Natural killer cell treated with Interleukin-12 subunit alpha and Interleukin-12 subunit beta and Interleukin-15 and Interleukin-18, amount 100 ng/mL, for 72 hours (primary cell): ENCODE measurements around the gene CTDNEP1. TPM values are rescaled to one million over a fixed set of nuclear protein-coding genes. Genes with fewer than 3 reads are reported as not detected.

Source experiments
- ATAC-seq, 2 donors: fragments of 150-1000 bp; cut with Tn5 transposase in 1 of 2; sonication (Bioruptor Pico), chemical (Tn5 transposase) in 1 of 2; 2 replicates each; pipeline ENCODE4 v1.10.0; 2021
- DNase-seq: peaks from one replicate; pipeline ENCODE4 v3.0.0; 2022; ENCODE audit warnings: low spot score
- H3K27ac Mint-ChIP-seq, 2 donors: 1 replicate in 1 of 2; 2 replicates in 1 of 2; pipeline ENCODE4 v1.8.0; 2022; ENCODE audit warnings: mixed read lengths in 2 of 2, mild to moderate bottlenecking in 1 of 2, moderate library complexity in 1 of 2
- H3K27me3 Mint-ChIP-seq, 2 donors: 1 replicate in 1 of 2; 2 replicates in 1 of 2; pipeline ENCODE4 v1.8.0; 2022; ENCODE audit warnings: mixed read lengths in 2 of 2
- H3K36me3 Mint-ChIP-seq: one replicate; pipeline ENCODE4 v1.8.0; 2022; ENCODE audit warnings: mixed read lengths
- H3K4me1 Mint-ChIP-seq, 2 donors: 1 replicate in 1 of 2; 2 replicates in 1 of 2; pipeline ENCODE4 v1.8.0; 2022; ENCODE audit warnings: low read depth in 2 of 2, mixed read lengths in 2 of 2, mild to moderate bottlenecking in 1 of 2
- H3K4me3 Mint-ChIP-seq: one replicate; pipeline ENCODE4 v1.8.0; 2022; ENCODE audit warnings: mixed read lengths
- H3K9me3 Mint-ChIP-seq: 2 replicates; pipeline ENCODE4 v1.8.0; 2022; ENCODE audit warnings: mixed read lengths
- total RNA-seq, 2 donors: library from RNA; stranded (reverse); gene quantifications; one replicate each; pipeline ENCODE4 v1.2.3, GENCODE V29; 2022

The CTDNEP1 gene
- total RNA-seq, 2 donors from 2014 or later = 145 to 165 TPM

DNA sequence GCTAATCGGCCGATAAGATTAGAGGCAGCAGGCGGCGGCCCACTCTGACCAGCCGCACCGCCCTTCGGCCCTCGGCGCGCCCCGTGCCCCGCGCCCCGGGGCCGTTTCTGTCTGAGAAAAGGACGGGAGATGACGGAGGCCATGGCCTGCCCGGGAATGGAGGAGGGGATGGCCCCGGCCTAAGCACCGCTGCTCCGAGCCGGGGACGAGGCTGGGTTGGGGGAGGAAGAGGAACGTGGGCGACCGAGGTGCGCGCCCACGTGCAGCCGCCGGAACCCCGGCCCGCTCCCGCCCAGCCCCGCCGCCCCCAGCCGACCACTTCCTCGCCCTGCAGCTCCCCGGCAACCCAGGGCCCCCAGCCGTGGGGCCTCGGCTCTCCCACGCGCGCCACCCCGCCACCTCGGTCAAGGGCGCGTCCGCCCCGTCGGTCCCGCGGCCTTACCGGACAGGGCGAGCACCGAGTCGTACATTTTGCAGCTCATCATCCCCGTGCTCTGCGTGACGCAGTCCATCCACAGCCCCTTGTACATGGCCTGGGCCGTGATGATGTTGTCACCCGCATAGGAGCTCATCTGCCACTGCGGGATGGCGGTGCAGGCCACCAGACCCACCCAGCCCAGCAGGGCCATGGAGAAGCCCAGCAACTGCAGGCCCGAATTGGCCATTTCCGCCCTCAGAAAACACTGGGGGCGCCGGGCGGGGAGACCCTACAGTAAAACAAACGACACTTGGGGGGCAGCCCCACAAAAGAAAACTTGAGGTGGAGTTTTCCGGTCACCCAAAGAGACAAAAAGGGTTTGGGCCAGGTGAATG lies 10.1 kb upstream of the CTDNEP1 start:
- no peak for DNase-seq
- ATAC-seq = peak; percentile 62 to 70
- H3K9me3 Mint-ChIP-seq = no peaks in the 10 kb centered on the region
- peaks cover 1% of the 10 kb centered on the region for H3K36me3 Mint-ChIP-seq
- H3K27ac Mint-ChIP-seq = no peak overlapping the region
- H3K27me3 Mint-ChIP-seq = peaks cover 17 to 20% of the 10 kb centered on the region in 2 donors
- H3K4me1 Mint-ChIP-seq = peaks cover 17 to 24% of the 10 kb centered on the region in 2 donors
- peak overlapping the region; percentile 49 for H3K4me3 Mint-ChIP-seq

DNA sequence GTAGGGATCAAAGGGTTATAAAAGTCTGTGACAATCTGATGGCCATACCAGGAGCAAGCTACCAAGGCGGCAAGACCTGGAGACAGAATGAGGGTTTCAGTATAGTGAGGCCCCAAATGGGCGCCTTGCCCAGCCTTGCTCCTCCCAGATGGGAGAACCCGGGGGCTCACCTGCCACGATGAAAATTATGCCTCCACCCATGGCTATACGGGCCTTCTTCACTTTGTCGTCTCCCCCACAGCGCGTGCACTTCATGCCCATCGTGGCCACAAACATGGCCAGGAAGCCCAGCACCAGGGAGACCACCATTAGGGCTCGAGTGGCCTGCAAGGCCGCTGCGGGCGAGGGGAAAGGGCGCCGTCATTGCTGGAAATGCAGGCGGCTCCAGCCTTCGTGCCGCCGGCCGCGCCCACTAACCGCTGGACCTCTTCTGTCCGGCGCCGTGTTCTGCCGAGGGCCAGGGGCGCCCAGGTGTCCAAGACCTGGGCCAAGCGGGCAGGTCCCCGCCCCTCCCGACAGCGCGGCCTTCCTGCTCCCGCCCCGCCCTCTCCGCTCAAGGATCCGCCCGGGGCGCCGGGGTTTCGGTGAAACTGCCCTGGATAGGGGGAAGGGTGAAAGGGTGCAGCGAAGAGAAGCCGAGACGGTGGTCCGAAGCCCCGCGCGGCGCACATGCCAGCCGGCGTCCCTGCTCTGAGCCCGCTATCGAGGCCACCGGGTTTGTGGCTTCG lies 9.3 kb upstream of the CTDNEP1 start:
- Mint-ChIP-seq H3K36me3 (peaks cover 6% of the 10 kb centered on the region), H3K4me1 (peaks cover 17 to 24% of the 10 kb centered on the region in 2 donors), H3K4me3 (peak overlapping the region; percentile 42), H3K9me3 (no peaks in the 10 kb centered on the region), H3K27me3 (peaks cover 14 to 18% of the 10 kb centered on the region in 2 donors), H3K27ac (no peak overlapping the region)
- ATAC-seq (peak; percentile 76 to 78), DNase-seq (no peak)

DNA sequence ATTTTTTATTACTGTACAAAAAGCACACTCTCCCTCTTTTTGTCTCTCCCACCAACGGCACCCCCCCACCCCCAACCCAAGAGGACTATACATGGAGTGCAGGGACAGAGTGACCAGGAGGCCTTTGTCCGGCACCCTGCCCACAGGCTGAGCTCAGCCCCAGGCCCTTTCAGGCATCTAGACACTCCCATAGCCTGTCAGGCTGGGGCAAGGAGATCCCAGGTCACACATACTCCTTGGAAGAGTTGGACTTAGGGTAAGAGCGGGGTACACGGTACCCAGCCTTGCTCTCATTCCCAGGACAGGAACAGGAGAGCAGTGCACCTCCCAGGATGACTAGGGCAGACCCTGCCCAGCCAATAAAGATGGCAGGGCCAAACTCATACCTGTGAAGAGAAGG lies 8.6 kb upstream of the CTDNEP1 start:
- H3K4me3 Mint-ChIP-seq = no peak overlapping the region
- DNase-seq = no peak
- H3K27ac Mint-ChIP-seq = no peak overlapping the region

DNA sequence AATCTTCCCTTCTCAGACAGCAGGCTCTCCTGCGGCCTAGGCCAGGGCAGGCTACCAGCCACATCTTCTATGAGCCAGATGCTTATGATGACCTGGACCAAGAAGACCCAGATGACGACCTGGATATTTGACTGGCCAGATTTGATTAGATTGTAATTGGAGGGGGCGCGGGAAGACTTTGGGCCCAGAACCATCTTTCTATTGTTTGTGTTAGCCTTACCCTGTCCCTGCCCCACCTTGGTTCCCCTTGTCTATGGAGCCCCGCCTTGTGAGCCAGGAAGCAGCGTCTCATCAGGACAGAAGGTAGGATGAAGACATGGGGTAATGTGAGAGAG lies 8.0 kb upstream of the CTDNEP1 start:
- Mint-ChIP-seq H3K36me3 (peaks cover 11% of the 10 kb centered on the region), H3K27ac (no peak overlapping the region), H3K27me3 (peaks cover 14 to 18% of the 10 kb centered on the region in 2 donors), H3K4me1 (peaks cover 21 to 24% of the 10 kb centered on the region in 2 donors), H3K4me3 (no peak overlapping the region), H3K9me3 (no peaks in the 10 kb centered on the region)
- no peak for ATAC-seq
- DNase-seq = no peak

More for the DNA sequence above, 8.6 kb upstream of the CTDNEP1 start:
- peaks cover 14 to 18% of the 10 kb centered on the region in 2 donors for H3K27me3 Mint-ChIP-seq
- peaks cover 17 to 24% of the 10 kb centered on the region in 2 donors for H3K4me1 Mint-ChIP-seq
- ATAC-seq = no peak
- H3K36me3 Mint-ChIP-seq = peaks cover 6% of the 10 kb centered on the region
- no peaks in the 10 kb centered on the region for H3K9me3 Mint-ChIP-seq

DNA sequence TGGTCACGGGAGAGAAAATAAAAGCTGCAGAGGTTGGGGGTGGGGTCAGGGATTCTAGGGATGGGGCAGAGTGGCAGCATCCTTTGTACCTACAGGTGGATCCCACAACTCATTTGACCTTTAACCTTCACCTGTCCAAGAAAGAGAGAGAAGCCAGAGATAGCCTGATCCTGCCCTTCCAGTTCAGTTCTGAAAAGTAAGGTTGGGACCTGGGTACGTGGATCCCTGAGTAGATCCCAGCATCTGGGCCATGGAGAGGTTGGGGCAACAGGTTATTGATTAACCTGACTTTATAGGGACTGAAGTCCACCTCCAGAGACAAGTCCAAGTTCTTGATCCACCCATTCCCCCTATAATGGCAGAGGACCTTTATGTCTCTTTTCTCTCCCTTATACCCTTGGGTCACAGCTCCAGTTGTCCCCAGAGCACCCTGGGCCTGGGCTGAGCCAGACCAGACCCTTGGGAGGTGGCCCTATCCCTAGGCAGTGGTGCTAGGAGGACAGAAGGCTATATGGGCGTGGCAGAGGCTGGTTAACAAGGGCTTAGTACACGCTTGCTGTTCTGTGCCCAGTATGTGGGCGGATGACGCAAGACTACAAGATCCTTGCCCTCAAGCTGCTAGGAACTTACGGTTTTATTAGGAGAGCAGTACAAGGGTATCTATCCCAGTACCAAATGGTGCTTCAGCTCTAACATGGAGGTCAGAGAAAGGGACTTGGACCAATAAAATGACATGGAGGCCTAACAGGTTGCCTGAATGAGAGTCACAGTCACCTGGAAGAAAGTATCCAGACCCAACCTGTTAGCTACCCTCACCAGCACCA lies 7.4 kb upstream of the CTDNEP1 start:
- Mint-ChIP-seq H3K4me1 (peaks cover 21 to 24% of the 10 kb centered on the region in 2 donors), H3K27ac (no peak overlapping the region), H3K9me3 (no peaks in the 10 kb centered on the region), H3K36me3 (peaks cover 12% of the 10 kb centered on the region), H3K4me3 (no peak overlapping the region), H3K27me3 (peaks cover 12 to 14% of the 10 kb centered on the region in 2 donors)
- no peak for DNase-seq
- ATAC-seq = no peak

DNA sequence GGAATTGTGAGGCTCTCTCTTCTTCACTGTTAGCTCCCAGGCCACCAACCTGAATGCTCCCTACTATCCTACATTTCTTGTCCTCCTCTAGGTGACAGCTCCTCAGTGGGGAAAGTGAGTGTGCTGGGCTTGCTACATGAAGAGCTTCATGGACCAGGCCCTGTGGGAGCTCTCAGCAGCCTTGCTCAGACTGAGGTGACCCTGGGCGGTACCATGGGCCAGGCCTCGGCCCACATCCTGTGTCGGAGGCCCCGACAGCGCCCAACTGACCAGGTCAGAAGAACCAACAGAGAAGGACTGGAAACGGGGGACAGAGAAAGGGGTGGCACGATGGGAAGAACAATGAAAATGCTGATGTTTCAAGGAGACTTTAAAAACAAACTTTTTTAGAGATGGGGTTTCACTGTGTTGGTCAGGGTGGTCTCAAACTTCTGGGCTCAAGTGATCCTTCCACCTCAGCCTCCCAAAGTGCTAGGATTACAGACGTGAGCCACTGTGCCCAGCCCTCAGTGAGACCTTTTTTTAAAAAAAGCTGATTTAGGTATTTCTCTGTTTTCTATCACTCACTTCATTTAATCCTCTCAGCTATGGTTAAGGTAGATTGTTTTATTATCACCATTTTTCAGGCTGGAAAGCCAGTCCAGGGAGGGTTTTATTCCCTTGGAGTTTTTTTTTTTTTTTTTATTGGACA lies 5.4 kb upstream of the CTDNEP1 start:
- H3K36me3 Mint-ChIP-seq = peaks cover 19% of the 10 kb centered on the region
- H3K9me3 Mint-ChIP-seq = no peaks in the 10 kb centered on the region
- H3K27ac Mint-ChIP-seq = no peak overlapping the region
- peaks cover 23 to 28% of the 10 kb centered on the region in 2 donors for H3K4me1 Mint-ChIP-seq
- H3K4me3 Mint-ChIP-seq = no peak overlapping the region
- no peaks in the 10 kb centered on the region for H3K27me3 Mint-ChIP-seq
- ATAC-seq (no peak), DNase-seq (no peak)

DNA sequence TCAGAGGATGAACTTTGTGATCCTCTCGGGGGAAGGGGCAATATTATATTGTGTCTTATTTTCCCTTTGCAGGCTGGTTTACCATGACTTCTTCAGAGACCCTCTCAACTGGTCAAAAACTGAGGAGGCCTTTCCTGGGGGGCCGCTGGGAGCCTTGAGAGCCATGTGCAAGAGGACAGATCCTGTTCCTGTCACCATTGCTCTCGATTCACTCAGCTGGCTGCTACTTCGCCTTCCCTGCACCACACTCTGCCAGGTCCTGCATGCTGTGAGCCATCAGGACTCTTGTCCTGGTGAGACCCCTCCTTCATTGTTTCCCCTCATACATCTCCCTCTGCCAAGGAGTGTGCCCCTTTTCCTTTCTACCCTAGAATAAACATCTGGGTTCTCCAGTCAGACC lies 3.0 kb upstream of the CTDNEP1 start:
- H3K27me3 Mint-ChIP-seq = no peaks in the 10 kb centered on the region
- ATAC-seq (no peak), DNase-seq (no peak)
- H3K27ac Mint-ChIP-seq = peak overlapping the region in 1 of 2 donors; percentile 49
- no peak overlapping the region for H3K4me3 Mint-ChIP-seq
- H3K9me3 Mint-ChIP-seq = no peaks in the 10 kb centered on the region
- H3K4me1 Mint-ChIP-seq = peaks cover 37 to 38% of the 10 kb centered on the region in 2 donors
- H3K36me3 Mint-ChIP-seq = peaks cover 19% of the 10 kb centered on the region

DNA sequence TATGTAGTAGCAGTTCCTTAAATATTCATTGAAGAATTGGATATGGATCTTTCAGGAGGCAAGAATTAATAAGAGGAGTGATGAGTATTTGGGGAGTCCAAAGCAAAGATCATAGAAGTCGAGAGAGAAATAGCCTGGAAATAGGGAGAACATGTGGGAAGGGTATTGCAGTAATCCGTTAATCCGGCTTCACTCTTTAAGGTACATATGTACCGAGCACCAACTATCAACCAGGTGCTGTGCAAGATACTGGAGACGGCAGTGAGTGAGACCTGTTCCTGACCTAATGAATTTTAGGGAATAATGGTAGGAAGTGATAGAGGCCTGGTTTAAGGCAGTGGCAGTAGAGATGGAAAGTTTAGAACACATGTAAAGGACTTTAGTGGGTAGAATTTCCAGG lies 1.5 kb upstream of the CTDNEP1 start:
- peak overlapping the region; percentile 86 to 97 for H3K27ac Mint-ChIP-seq
- no peak for DNase-seq

DNA sequence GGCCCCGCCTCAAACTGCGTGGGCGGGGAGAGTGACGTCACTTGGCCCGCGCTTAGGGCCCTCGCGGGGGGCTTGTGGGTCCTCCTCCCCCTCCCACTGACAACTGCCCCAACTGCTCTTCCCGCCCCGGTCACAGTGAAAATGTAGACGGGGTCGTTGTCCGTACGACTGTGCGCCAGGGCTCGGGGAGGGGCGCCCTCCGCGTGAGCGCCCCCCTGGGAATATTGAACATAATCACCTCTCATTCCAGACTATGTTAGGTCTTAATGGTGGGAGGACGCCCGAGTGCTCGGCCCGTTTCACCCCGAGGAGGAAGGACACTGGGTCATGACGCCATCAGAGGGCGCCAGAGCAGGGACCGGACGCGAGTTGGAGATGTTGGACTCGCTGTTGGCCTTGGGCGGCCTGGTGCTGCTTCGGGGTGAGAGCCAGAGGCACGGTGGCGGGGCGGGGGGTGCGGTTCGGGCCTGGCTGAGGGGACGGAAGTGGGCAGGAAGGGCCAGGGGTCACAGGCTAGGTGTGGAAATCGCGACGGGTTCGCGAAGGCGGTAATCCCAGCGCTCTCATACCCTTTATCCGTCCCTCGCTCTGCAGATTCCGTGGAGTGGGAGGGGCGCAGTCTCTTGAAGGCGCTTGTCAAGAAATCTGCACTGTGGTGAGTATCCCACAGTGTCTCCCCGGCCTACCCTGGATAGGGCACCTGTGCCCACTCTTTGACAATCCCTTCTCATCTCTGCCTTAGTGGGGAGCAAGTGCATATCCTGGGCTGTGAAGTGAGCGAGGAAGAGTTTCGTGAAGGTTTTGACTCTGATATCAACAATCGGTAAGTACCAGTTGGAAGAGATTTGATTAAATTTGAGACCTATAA lies 876 bp upstream of the CTDNEP1 start, which contains the start of gene ELP5:
TSS of gene ELP5 (plus strand) at position 40 of the 868 bp plus-strand sequence. CDS start at position 376, 336 bp downstream.
- H3K27me3 Mint-ChIP-seq = no peaks in the 10 kb centered on the region
- no peaks in the 10 kb centered on the region for H3K9me3 Mint-ChIP-seq
- H3K36me3 Mint-ChIP-seq = peaks cover 19% of the 10 kb centered on the region
- peaks cover 41 to 46% of the 10 kb centered on the region in 2 donors for H3K4me1 Mint-ChIP-seq
- peak within 1 kb of the TSS; percentile 86 to 97 for H3K27ac Mint-ChIP-seq
- peak within 1 kb of the TSS; percentile 94 for H3K4me3 Mint-ChIP-seq
- ATAC-seq = peak; percentile 79 to 80
- peak; percentile 93 for DNase-seq

More for the DNA sequence above, 1.5 kb upstream of the CTDNEP1 start:
- Mint-ChIP-seq H3K36me3 (peaks cover 19% of the 10 kb centered on the region), H3K9me3 (no peaks in the 10 kb centered on the region), H3K4me3 (peak overlapping the region; percentile 94), H3K27me3 (no peaks in the 10 kb centered on the region), H3K4me1 (peaks cover 41 to 46% of the 10 kb centered on the region in 2 donors)
- ATAC-seq = no peak

DNA sequence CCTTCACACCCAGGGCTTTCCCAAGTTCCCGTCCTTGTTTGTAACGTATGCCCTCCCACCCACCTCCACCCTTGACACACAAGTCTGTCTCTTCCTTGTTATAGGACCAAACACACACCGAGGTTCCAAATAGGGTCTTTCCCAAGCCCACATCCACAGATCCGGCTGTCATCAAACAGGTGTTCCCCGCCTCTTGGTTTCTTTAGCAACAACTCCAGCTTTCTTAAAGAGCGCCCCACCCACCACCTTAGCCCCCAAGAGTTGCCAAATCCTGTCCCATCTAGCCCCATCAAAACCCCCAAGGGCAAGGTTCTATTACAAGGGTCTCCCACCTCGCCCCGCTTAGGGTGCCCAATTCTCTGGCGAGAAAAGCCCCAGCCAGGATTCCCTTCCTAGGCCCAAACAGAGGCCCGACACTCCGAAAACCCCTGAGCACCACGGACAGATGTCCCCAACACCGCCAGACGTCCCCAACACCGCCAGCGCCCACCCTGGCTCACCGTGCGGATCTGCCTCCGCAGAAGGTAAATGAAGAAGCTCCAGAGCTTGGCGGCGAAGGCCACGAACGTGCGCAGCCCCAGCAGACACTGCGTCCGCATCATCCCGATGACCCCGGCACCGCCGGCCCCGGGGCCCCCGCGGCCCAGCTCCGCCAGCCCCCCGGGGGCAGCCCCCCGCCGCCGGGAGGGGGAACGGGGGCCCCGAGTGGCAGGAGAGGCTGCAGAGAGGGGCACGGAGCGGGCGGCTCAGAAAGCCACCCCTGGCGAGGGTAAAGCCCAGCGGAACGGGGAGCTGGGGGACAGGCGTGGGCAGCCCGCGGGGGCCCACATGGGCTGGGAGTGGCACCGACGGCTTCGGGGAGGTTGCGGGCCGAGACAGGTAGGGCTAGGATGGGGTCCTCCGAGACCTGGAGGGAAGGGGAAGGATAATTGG lies 573 bp downstream of the CTDNEP1 start:
- H3K4me3 Mint-ChIP-seq = peak overlapping the region; percentile 94
- H3K27me3 Mint-ChIP-seq = no peaks in the 10 kb centered on the region
- H3K4me1 Mint-ChIP-seq = peaks cover 48 to 53% of the 10 kb centered on the region in 2 donors
- DNase-seq (no peak), ATAC-seq (peak; percentile 1 to 2)
- H3K27ac Mint-ChIP-seq = peak overlapping the region; percentile 85 to 95
- no peaks in the 10 kb centered on the region for H3K9me3 Mint-ChIP-seq
- peaks cover 22% of the 10 kb centered on the region for H3K36me3 Mint-ChIP-seq

DNA sequence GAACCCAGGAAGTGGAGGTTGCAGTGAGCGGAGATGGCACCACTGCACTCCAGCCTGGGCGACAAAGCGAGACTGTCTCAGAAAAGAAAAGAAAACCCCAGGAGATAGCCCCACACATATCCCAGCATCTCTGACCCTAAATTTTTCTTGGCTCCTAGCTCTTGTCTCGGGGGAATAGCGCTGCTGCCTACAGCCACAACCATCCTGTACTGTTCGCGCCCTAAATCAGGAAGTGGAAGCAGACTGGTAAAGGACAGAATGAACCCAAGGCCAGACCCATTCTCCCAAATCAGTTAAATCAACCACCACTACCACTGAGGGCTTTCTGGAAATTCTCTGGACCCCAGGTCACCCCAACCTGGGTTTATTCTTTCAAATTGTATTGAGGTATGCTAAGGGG lies 1.7 kb downstream of the CTDNEP1 start:
- H3K4me1 Mint-ChIP-seq = peaks cover 48 to 52% of the 10 kb centered on the region in 2 donors
- peak overlapping the region; percentile 85 to 95 for H3K27ac Mint-ChIP-seq
- H3K9me3 Mint-ChIP-seq = no peaks in the 10 kb centered on the region
- peaks cover 20% of the 10 kb centered on the region for H3K36me3 Mint-ChIP-seq
- no peaks in the 10 kb centered on the region for H3K27me3 Mint-ChIP-seq
- ATAC-seq (no peak), DNase-seq (no peak)
- H3K4me3 Mint-ChIP-seq = peak overlapping the region; percentile 94
